ENCODE results near the gene CUX1.

- no peak for TF ChIP-seq CTCF (IDR thresholded peaks at IDR 0.05)
- TF ChIP-seq POLR2A (IDR thresholded peaks at IDR 0.05) = no peak
These were observed 470.5 kb downstream of the CUX1 start for GRCh38 chr7:102287981-102288278.

Data from uterus (tissue), 2 donors.